ENCODE measurements around the gene WEE1. TPM values are rescaled to one million over a fixed set of nuclear protein-coding genes. Genes with fewer than 3 reads are reported as not detected.

WEE1 gene
- total RNA-seq, 1 experiment from 2014 or later: 74.8 TPM

- peak; percentile 59 for DNase-seq (ENCODE audit: low read depth)
Observed at GRCh38 chr11:9566561-9567063, 6.9 kb upstream of the WEE1 start.

GRCh38 chr11:9567401-9567800 is 6.1 kb upstream of the WEE1 start:
- DNase-seq (ENCODE audit: low read depth): no peak

GRCh38 chr11:9568161-9568853 is 5.2 kb upstream of the WEE1 start:
- DNase-seq (ENCODE audit: low read depth): no peak

- peak; percentile 100 for DNase-seq (ENCODE audit: low read depth)
Observed at GRCh38 chr11:9568854-9569587, 4.4 kb upstream of the WEE1 start.

GRCh38 chr11:9569588-9570164 is 3.8 kb upstream of the WEE1 start:
- DNase-seq (ENCODE audit: low read depth): no peak

GRCh38 chr11:9570313-9571025 is 3.0 kb upstream of the WEE1 start:
- DNase-seq (ENCODE audit: low read depth): no peak

GRCh38 chr11:9571071-9571762 is 2.3 kb upstream of the WEE1 start:
- DNase-seq (ENCODE audit: low read depth): no peak

- DNase-seq (ENCODE audit: low read depth): peak; percentile 46
Observed at GRCh38 chr11:9571763-9572115, 1.7 kb upstream of the WEE1 start.

GRCh38 chr11:9573775-9574621 is 528 bp downstream of the WEE1 start:
- DNase-seq (ENCODE audit: low read depth): no peak

- peak; percentile 32 for DNase-seq (ENCODE audit: low read depth)
Observed at GRCh38 chr11:9574622-9575259, 1.3 kb downstream of the WEE1 start.

- DNase-seq (ENCODE audit: low read depth): peak; percentile 93
Observed at GRCh38 chr11:9575260-9576240, 2.1 kb downstream of the WEE1 start.

GRCh38 chr11:9576701-9577381 is 3.4 kb downstream of the WEE1 start:
- no peak for DNase-seq (ENCODE audit: low read depth)

GRCh38 chr11:9577556-9577955 is 4.1 kb downstream of the WEE1 start:
- no peak for DNase-seq (ENCODE audit: low read depth)

- DNase-seq (ENCODE audit: low read depth): no peak
Observed at GRCh38 chr11:9580894-9581293, 7.4 kb downstream of the WEE1 start.

- DNase-seq (ENCODE audit: low read depth): no peak
Observed at GRCh38 chr11:9581556-9582161, 8.2 kb downstream of the WEE1 start.

GRCh38 chr11:9590717-9591116 is 17.2 kb downstream of the WEE1 start:
- no peak for DNase-seq (ENCODE audit: low read depth)

GRCh38 chr11:9594267-9595046 is 21.0 kb downstream of the WEE1 start:
- DNase-seq (ENCODE audit: low read depth): no peak

Measured in M059J (cell line).